HepG2 (cell line): ENCODE data around the gene PIGW. TPM values are rescaled to one million over a fixed set of nuclear protein-coding genes. Genes with fewer than 3 reads are reported as not detected.

Source experiments
- EZH2 ChIP-seq: conservative IDR thresholded peaks from 2 replicates; pipeline ENCODE4 v1.6.1; 2012; ENCODE audit warnings: mild to moderate bottlenecking, low read depth, low read length, moderate library complexity
- HES4 ChIP-seq: sonication (generic); formaldehyde crosslinking; IDR thresholded peaks from 2 replicates; pipeline ENCODE4 v1.9.0; 2021; ENCODE audit warnings: mild to moderate bottlenecking, missing genetic modification reagents, borderline replicate concordance
- HOXA7 ChIP-seq: sonication (generic); formaldehyde crosslinking; IDR thresholded peaks from 2 replicates; pipeline ENCODE4 v1.8.1; 2022; ENCODE audit warnings: mild to moderate bottlenecking, missing genetic modification reagents, moderate library complexity
- NFYB ChIP-seq: sonication (generic); formaldehyde crosslinking; IDR thresholded peaks from 2 replicates; pipeline ENCODE4 v1.4.0; 2020; ENCODE audit warnings: missing genetic modification reagents
- RXRB ChIP-seq: IDR thresholded peaks from 2 replicates; pipeline ENCODE4 v1.6.1; 2016; ENCODE audit warnings: borderline replicate concordance, missing genetic modification reagents, missing compliant biosample characterization
- ZNF33A ChIP-seq: sonication (generic); formaldehyde crosslinking; IDR thresholded peaks from 2 replicates; pipeline ENCODE4 v1.5.1; 2020; ENCODE audit warnings: missing genetic modification reagents, mild to moderate bottlenecking, moderate library complexity, borderline replicate concordance
- ZNF644 ChIP-seq: IDR thresholded peaks from 2 replicates; pipeline ENCODE4 v1.6.1; 2016; ENCODE audit warnings: low read depth
- ZNF646 ChIP-seq: sonication (generic); formaldehyde crosslinking; IDR thresholded peaks from 2 replicates; pipeline ENCODE4 v1.9.0; 2021; ENCODE audit warnings: mild to moderate bottlenecking, missing genetic modification reagents
- ZNF780A ChIP-seq: sonication (generic); formaldehyde crosslinking; IDR thresholded peaks from 2 replicates; pipeline ENCODE4 v1.8.0; 2022; ENCODE audit warnings: mild to moderate bottlenecking, missing genetic modification reagents, moderate library complexity
- ZNF841 ChIP-seq: sonication (generic); formaldehyde crosslinking; IDR thresholded peaks from 2 replicates; pipeline ENCODE4 v1.8.1; 2023; ENCODE audit warnings: missing genetic modification reagents, borderline replicate concordance
- polyA plus RNA-seq, 8 experiments: library from polyadenylated mRNA; depleted of rRNA in 3 of 8; stranded (reverse) in 7 of 8; unstranded in 1 of 8; fragments of >200 nt; fragmentation: Illumina TruSeq in 4 of 8; extraction: Trizol in 4 of 8; gene quantifications; 2 replicates each; pipeline versions ENCODE4 v1.2.1 to v1.2.3, GENCODE V29; 2011 to 2016; ENCODE audit warnings: low read depth in 4 of 8, missing spikeins in 1 of 8, mixed read lengths in 1 of 8; ENCODE audit not compliant: insufficient read depth in 1 of 8
- total RNA-seq, 5 experiments: library from RNA; depleted of rRNA; stranded (reverse); fragments of >200 nt; fragmentation: Illumina TruSeq; extraction: Trizol; gene quantifications; 2 replicates each; pipeline ENCODE4 v1.2.3, GENCODE V29; 2016; ENCODE audit warnings: low read depth in 1 of 5
- TF ChIP-seq, protein P1 (sequence below): sonication (generic); formaldehyde crosslinking; IDR thresholded peaks from 2 replicates; pipeline ENCODE4 v1.9.0; 2021; ENCODE audit warnings: missing genetic modification reagents, borderline replicate concordance
- TF ChIP-seq, protein P2 (sequence below): IDR thresholded peaks from 2 replicates; pipeline ENCODE4 v1.6.1; 2012; ENCODE audit warnings: low read depth, low read length, improper control_type of control experiment
- TF ChIP-seq, protein P3 (sequence below): IDR thresholded peaks from 2 replicates; pipeline ENCODE4 v1.6.1; 2018; ENCODE audit warnings: missing genetic modification reagents, mild to moderate bottlenecking, missing compliant biosample characterization
- TF ChIP-seq, protein P4 (sequence below): sonication (generic); formaldehyde crosslinking; IDR thresholded peaks from 2 replicates; pipeline ENCODE4 v1.8.1; 2023; ENCODE audit warnings: mild to moderate bottlenecking, missing genetic modification reagents, borderline replicate concordance

The PIGW gene
- total and polyA plus RNA-seq, 2 of the 13 experiments (the other 11 are each of a cell fraction or from before 2014, with no cell fraction given): 9.0 to 24.0 TPM

GRCh38 chr17:36534840-36535668 is at the start of gene PIGW, which contains the start of gene MYO19 (continued):
- TF ChIP-seq, protein P1, sequence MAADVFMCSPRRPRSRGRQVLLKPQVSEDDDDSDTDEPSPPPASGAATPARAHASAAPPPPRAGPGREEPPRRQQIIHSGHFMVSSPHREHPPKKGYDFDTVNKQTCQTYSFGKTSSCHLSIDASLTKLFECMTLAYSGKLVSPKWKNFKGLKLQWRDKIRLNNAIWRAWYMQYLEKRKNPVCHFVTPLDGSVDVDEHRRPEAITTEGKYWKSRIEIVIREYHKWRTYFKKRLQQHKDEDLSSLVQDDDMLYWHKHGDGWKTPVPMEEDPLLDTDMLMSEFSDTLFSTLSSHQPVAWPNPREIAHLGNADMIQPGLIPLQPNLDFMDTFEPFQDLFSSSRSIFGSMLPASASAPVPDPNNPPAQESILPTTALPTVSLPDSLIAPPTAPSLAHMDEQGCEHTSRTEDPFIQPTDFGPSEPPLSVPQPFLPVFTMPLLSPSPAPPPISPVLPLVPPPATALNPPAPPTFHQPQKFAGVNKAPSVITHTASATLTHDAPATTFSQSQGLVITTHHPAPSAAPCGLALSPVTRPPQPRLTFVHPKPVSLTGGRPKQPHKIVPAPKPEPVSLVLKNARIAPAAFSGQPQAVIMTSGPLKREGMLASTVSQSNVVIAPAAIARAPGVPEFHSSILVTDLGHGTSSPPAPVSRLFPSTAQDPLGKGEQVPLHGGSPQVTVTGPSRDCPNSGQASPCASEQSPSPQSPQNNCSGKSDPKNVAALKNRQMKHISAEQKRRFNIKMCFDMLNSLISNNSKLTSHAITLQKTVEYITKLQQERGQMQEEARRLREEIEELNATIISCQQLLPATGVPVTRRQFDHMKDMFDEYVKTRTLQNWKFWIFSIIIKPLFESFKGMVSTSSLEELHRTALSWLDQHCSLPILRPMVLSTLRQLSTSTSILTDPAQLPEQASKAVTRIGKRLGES (CRISPR knock-in tag): peak; percentile 57; the same call in 1 of the 2 replicates
- TF ChIP-seq RXRB (CRISPR knock-in tag) (no peak), NFYB (CRISPR knock-in tag) (peak; percentile 48), ZNF33A (0 out of 2 replicates have a peak, but pooled peaks have one; percentile 85), HOXA7 (no peak), EZH2 (no peak), ZNF780A (CRISPR knock-in tag) (peak; percentile 86), ZNF646 (CRISPR knock-in tag) (no peak), HES4 (CRISPR knock-in tag) (no peak; the same call in none of the 2 replicates), ZNF841 (CRISPR knock-in tag) (no peak), ZNF644 (CRISPR knock-in tag) (no peak)
- TF ChIP-seq, protein P2, sequence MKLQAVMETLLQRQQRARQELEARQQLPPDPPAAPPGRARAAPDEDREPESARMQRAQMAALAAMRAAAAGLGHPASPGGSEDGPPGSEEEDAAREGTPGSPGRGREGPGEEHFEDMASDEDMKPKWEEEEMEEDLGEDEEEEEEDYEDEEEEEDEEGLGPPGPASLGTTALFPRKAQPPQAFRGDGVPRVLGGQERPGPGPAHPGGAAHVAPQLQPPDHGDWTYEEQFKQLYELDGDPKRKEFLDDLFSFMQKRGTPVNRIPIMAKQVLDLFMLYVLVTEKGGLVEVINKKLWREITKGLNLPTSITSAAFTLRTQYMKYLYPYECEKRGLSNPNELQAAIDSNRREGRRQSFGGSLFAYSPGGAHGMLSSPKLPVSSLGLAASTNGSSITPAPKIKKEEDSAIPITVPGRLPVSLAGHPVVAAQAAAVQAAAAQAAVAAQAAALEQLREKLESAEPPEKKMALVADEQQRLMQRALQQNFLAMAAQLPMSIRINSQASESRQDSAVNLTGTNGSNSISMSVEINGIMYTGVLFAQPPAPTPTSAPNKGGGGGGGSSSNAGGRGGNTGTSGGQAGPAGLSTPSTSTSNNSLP: no peak
- TF ChIP-seq, protein P3, sequence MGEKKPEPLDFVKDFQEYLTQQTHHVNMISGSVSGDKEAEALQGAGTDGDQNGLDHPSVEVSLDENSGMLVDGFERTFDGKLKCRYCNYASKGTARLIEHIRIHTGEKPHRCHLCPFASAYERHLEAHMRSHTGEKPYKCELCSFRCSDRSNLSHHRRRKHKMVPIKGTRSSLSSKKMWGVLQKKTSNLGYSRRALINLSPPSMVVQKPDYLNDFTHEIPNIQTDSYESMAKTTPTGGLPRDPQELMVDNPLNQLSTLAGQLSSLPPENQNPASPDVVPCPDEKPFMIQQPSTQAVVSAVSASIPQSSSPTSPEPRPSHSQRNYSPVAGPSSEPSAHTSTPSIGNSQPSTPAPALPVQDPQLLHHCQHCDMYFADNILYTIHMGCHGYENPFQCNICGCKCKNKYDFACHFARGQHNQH (CRISPR knock-in tag): peak; percentile 36; the same call in 1 of the 2 replicates
- TF ChIP-seq, protein P4, sequence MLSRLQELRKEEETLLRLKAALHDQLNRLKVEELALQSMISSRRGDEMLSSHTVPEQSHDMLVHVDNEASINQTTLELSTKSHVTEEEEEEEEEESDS (CRISPR knock-in tag): no peak
